ENCODE results near the gene SNX20.

SNX20 gene

GRCh38 chr16:50631249-50631984, 49.7 kb downstream of the SNX20 start:
- Histone ChIP-seq H2BK120ac (ENCODE audit: low read depth, low read length) (no peak overlapping the region), H3K27me3 (ENCODE audit: insufficient read depth, low read length, poor library complexity) (no peaks in the 10 kb centered on the region), H3K4me2 (ENCODE audit: low read length) (no peak overlapping the region), H3K23ac (ENCODE audit: low read length) (no peak overlapping the region), H3K56ac (ENCODE audit: low read length) (no peak overlapping the region), H2BK5ac (ENCODE audit: low read length) (no peak overlapping the region), H3K36me3 (ENCODE audit: control insufficient read depth, insufficient read depth, low read length) (peaks cover 2% of the 10 kb centered on the region), H3K79me1 (ENCODE audit: low read length) (no peaks in the 10 kb centered on the region), H3K79me2 (ENCODE audit: control insufficient read depth, insufficient read depth, low read length) (no peaks in the 10 kb centered on the region), H3K18ac (ENCODE audit: low read length) (no peak overlapping the region), H2AK5ac (ENCODE audit: low read length) (no peak overlapping the region), H3K4me1 (ENCODE audit: control insufficient read depth, low read depth, low read length) (no peaks in the 10 kb centered on the region), H3K9ac (ENCODE audit: low read length) (no peak overlapping the region), H4K5ac (ENCODE audit: low read length) (no peak overlapping the region), H2BK15ac (replicated peaks; ENCODE audit: low read depth) (no peak overlapping the region), H3K4me3 (ENCODE audit: low read length) (no peak overlapping the region), H3K27ac (ENCODE audit: low read depth, low read length) (no peak overlapping the region), H3K4ac (ENCODE audit: low read depth, low read length) (no peak overlapping the region), H4K8ac (ENCODE audit: low read depth, low read length) (no peak overlapping the region)
- WGBS (ENCODE audit: extremely low coverage, insufficient coverage, low lambda C conversion rate), result no CpG with 5 or more reads among the region's 8 CpGs
- DNase-seq, result no peak

- H2BK120ac ChIP-seq (ENCODE audit: low read depth, low read length), result no peak overlapping the region
- H3K9ac ChIP-seq (ENCODE audit: low read length), result no peak overlapping the region
- H3K4me3 ChIP-seq (ENCODE audit: low read length), result no peak overlapping the region
- H3K79me1 ChIP-seq (ENCODE audit: low read length), result no peaks in the 10 kb centered on the region
- no peak overlapping the region for H4K8ac ChIP-seq (ENCODE audit: low read depth, low read length)
- WGBS (ENCODE audit: extremely low coverage, insufficient coverage, low lambda C conversion rate), result no CpG with 5 or more reads among the region's 11 CpGs
- no peak overlapping the region for H3K4ac ChIP-seq (ENCODE audit: low read depth, low read length)
- peaks cover 2% of the 10 kb centered on the region for H3K36me3 ChIP-seq (ENCODE audit: control insufficient read depth, insufficient read depth, low read length)
- H2BK5ac ChIP-seq (ENCODE audit: low read length), result no peak overlapping the region
- H3K4me1 ChIP-seq (ENCODE audit: control insufficient read depth, low read depth, low read length), result no peaks in the 10 kb centered on the region
- H3K4me2 ChIP-seq (ENCODE audit: low read length), result no peak overlapping the region
- DNase-seq, result no peak
- no peak overlapping the region for H2AK5ac ChIP-seq (ENCODE audit: low read length)
- H3K27me3 ChIP-seq (ENCODE audit: insufficient read depth, low read length, poor library complexity), result no peaks in the 10 kb centered on the region
- H3K27ac ChIP-seq (ENCODE audit: low read depth, low read length), result no peak overlapping the region
- H3K56ac ChIP-seq (ENCODE audit: low read length), result no peak overlapping the region
- H2BK15ac ChIP-seq (replicated peaks; ENCODE audit: low read depth), result no peak overlapping the region
- H4K5ac ChIP-seq (ENCODE audit: low read length), result no peak overlapping the region
- H3K23ac ChIP-seq (ENCODE audit: low read length), result no peak overlapping the region
- H3K79me2 ChIP-seq (ENCODE audit: control insufficient read depth, insufficient read depth, low read length), result no peaks in the 10 kb centered on the region
- H3K18ac ChIP-seq (ENCODE audit: low read length), result no peak overlapping the region
Measured at GRCh38 chr16:50630394-50631020, 50.6 kb downstream of the SNX20 start.

DNA sequence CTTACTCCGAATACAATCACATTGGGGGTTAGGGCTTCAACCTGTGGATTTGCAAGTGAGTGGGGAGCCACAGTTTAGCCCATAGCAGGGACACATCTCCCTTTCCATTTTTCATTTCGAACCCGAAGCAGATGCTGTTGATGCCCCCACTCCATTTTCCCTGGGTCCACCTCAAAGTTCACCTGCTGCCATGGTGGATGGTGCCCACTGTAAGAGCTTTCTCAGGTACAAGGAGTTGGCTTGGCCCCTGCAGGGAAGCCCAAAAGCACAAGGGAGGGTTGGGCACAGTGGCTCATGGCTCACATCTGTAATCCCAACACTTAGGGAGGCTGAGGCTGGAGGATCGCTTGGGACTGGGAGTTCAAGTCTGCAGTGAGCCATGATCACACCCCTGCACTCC, 51.8 kb downstream of the SNX20 start:
- peaks cover 2% of the 10 kb centered on the region for H3K36me3 ChIP-seq (ENCODE audit: control insufficient read depth, insufficient read depth, low read length)
- no peak overlapping the region for H2BK5ac ChIP-seq (ENCODE audit: low read length)
- H4K5ac ChIP-seq (ENCODE audit: low read length), result no peak overlapping the region
- H4K8ac ChIP-seq (ENCODE audit: low read depth, low read length), result no peak overlapping the region
- no peak overlapping the region for H3K9ac ChIP-seq (ENCODE audit: low read length)
- H2BK15ac ChIP-seq (replicated peaks; ENCODE audit: low read depth), result no peak overlapping the region
- H2AK5ac ChIP-seq (ENCODE audit: low read length), result no peak overlapping the region
- H3K4me3 ChIP-seq (ENCODE audit: low read length), result no peak overlapping the region
- peak overlapping the region; percentile 69 for H3K56ac ChIP-seq (ENCODE audit: low read length)
- no peak overlapping the region for H3K23ac ChIP-seq (ENCODE audit: low read length)
- H3K79me2 ChIP-seq (ENCODE audit: control insufficient read depth, insufficient read depth, low read length), result no peaks in the 10 kb centered on the region
- H3K27me3 ChIP-seq (ENCODE audit: insufficient read depth, low read length, poor library complexity), result no peaks in the 10 kb centered on the region
- H3K79me1 ChIP-seq (ENCODE audit: low read length), result no peaks in the 10 kb centered on the region
- H2BK120ac ChIP-seq (ENCODE audit: low read depth, low read length), result no peak overlapping the region
- H3K4me2 ChIP-seq (ENCODE audit: low read length), result no peak overlapping the region
- no peaks in the 10 kb centered on the region for H3K4me1 ChIP-seq (ENCODE audit: control insufficient read depth, low read depth, low read length)
- no peak overlapping the region for H3K18ac ChIP-seq (ENCODE audit: low read length)
- H3K4ac ChIP-seq (ENCODE audit: low read depth, low read length), result no peak overlapping the region
- WGBS (ENCODE audit: extremely low coverage, insufficient coverage, low lambda C conversion rate), result no CpG with 5 or more reads among the region's 4 CpGs
- no peak for DNase-seq
- H3K27ac ChIP-seq (ENCODE audit: low read depth, low read length), result no peak overlapping the region

DNA sequence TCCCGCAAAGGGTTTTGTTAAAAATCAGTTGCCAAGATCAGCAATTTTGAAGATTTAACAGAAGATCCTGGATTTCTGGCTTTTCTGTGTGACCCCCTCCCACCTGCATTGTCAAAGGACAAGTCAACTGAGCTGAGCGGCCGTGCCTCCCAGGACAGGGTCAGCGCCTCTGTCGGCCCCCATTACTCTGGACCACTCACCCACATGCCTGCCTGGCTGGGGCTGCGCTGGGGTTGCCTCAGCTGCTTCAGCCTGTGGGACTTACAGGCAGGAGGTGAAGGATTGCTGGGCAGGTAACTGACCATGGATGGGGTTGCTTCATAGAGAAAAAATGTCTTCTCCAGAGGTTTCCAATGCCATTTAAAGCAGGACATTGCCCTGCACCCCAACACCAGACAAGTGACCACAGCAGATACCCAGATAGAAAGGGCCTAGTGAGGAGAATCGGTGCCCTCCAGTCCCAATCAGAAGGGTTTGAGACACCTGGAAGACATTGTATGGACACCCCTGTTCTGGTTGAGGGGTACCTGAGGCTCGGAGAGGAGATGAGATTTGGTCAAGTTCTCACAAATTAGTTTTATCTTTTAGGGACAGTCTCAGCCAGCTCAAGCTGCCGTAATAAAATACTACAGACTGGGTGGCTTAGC, 52.8 kb downstream of the SNX20 start:
- Histone ChIP-seq H3K9ac (ENCODE audit: low read length) (no peak overlapping the region), H3K79me1 (ENCODE audit: low read length) (no peaks in the 10 kb centered on the region), H2BK15ac (replicated peaks; ENCODE audit: low read depth) (no peak overlapping the region), H4K8ac (ENCODE audit: low read depth, low read length) (no peak overlapping the region), H2AK5ac (ENCODE audit: low read length) (no peak overlapping the region), H3K18ac (ENCODE audit: low read length) (no peak overlapping the region), H3K27me3 (ENCODE audit: insufficient read depth, low read length, poor library complexity) (no peaks in the 10 kb centered on the region), H3K4me2 (ENCODE audit: low read length) (no peak overlapping the region), H4K5ac (ENCODE audit: low read length) (no peak overlapping the region), H3K23ac (ENCODE audit: low read length) (no peak overlapping the region), H3K4ac (ENCODE audit: low read depth, low read length) (no peak overlapping the region), H2BK5ac (ENCODE audit: low read length) (no peak overlapping the region), H3K36me3 (ENCODE audit: control insufficient read depth, insufficient read depth, low read length) (peaks cover 2% of the 10 kb centered on the region), H3K56ac (ENCODE audit: low read length) (no peak overlapping the region), H3K4me1 (ENCODE audit: control insufficient read depth, low read depth, low read length) (no peaks in the 10 kb centered on the region), H3K27ac (ENCODE audit: low read depth, low read length) (no peak overlapping the region), H3K79me2 (ENCODE audit: control insufficient read depth, insufficient read depth, low read length) (no peaks in the 10 kb centered on the region), H3K4me3 (ENCODE audit: low read length) (no peak overlapping the region), H2BK120ac (ENCODE audit: low read depth, low read length) (no peak overlapping the region)
- WGBS (ENCODE audit: extremely low coverage, insufficient coverage, low lambda C conversion rate), result no CpG with 5 or more reads among the region's 9 CpGs
- no peak for DNase-seq

- no peaks in the 10 kb centered on the region for H3K79me1 ChIP-seq (ENCODE audit: low read length)
- no peak overlapping the region for H3K18ac ChIP-seq (ENCODE audit: low read length)
- no peak overlapping the region for H2AK5ac ChIP-seq (ENCODE audit: low read length)
- H3K23ac ChIP-seq (ENCODE audit: low read length), result no peak overlapping the region
- H3K4me2 ChIP-seq (ENCODE audit: low read length), result no peak overlapping the region
- H4K8ac ChIP-seq (ENCODE audit: low read depth, low read length), result no peak overlapping the region
- H3K79me2 ChIP-seq (ENCODE audit: control insufficient read depth, insufficient read depth, low read length), result no peaks in the 10 kb centered on the region
- no peak overlapping the region for H3K9ac ChIP-seq (ENCODE audit: low read length)
- peaks cover 2% of the 10 kb centered on the region for H3K36me3 ChIP-seq (ENCODE audit: control insufficient read depth, insufficient read depth, low read length)
- no peak overlapping the region for H2BK120ac ChIP-seq (ENCODE audit: low read depth, low read length)
- H3K27me3 ChIP-seq (ENCODE audit: insufficient read depth, low read length, poor library complexity), result no peaks in the 10 kb centered on the region
- H3K4me1 ChIP-seq (ENCODE audit: control insufficient read depth, low read depth, low read length), result no peaks in the 10 kb centered on the region
- H3K4me3 ChIP-seq (ENCODE audit: low read length), result no peak overlapping the region
- H3K27ac ChIP-seq (ENCODE audit: low read depth, low read length), result no peak overlapping the region
- H4K5ac ChIP-seq (ENCODE audit: low read length), result no peak overlapping the region
- H2BK5ac ChIP-seq (ENCODE audit: low read length), result no peak overlapping the region
- peak; percentile 44 for DNase-seq
- no peak overlapping the region for H3K56ac ChIP-seq (ENCODE audit: low read length)
- no peak overlapping the region for H3K4ac ChIP-seq (ENCODE audit: low read depth, low read length)
- WGBS (ENCODE audit: extremely low coverage, insufficient coverage, low lambda C conversion rate), result no CpG with 5 or more reads among the region's 10 CpGs
- no peak overlapping the region for H2BK15ac ChIP-seq (replicated peaks; ENCODE audit: low read depth)
Measured at GRCh38 chr16:50627419-50627818, 53.7 kb downstream of the SNX20 start.

All from mesendoderm (in vitro differentiated cells).